Measurements from ENCODE around the gene RALGDS.
"Not testable (repeated sequence)": the region's sequence is repeated elsewhere in the genome, so short reads cannot be mapped to it uniquely, and the experiment has no call there.

The RALGDS gene

GRCh38 chr9:133074111-133074651 is 46.9 kb downstream of the RALGDS start:
- no peak overlapping the region for H3K4me3 ChIP-seq (ENCODE audit: low read depth, low read length)
- no peak for TF ChIP-seq MYC (IDR thresholded peaks at IDR 0.05; ENCODE audit: low read depth, low read length)
- TF ChIP-seq, protein P1, sequence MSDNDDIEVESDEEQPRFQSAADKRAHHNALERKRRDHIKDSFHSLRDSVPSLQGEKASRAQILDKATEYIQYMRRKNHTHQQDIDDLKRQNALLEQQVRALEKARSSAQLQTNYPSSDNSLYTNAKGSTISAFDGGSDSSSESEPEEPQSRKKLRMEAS (IDR thresholded peaks at IDR 0.05; ENCODE audit: low read depth, low read length) = no peak
- no peak for TF ChIP-seq CTCF (IDR thresholded peaks at IDR 0.05; ENCODE audit: low read depth, low read length)
- TF ChIP-seq POLR2A (IDR thresholded peaks at IDR 0.05; ENCODE audit: extremely low read depth, insufficient read length) = no peak
- DNase-seq (ENCODE audit: low read depth) = no peak

- DNase-seq (ENCODE audit: low read depth) = peak; percentile 65
- no peak for TF ChIP-seq POLR2A (IDR thresholded peaks at IDR 0.05; ENCODE audit: extremely low read depth, insufficient read length)
- TF ChIP-seq CTCF (IDR thresholded peaks at IDR 0.05; ENCODE audit: low read depth, low read length) = no peak
- TF ChIP-seq, protein P1 (IDR thresholded peaks at IDR 0.05; ENCODE audit: low read depth, low read length) = no peak
- no peak for TF ChIP-seq MYC (IDR thresholded peaks at IDR 0.05; ENCODE audit: low read depth, low read length)
- no peak overlapping the region for H3K4me3 ChIP-seq (ENCODE audit: low read depth, low read length)
Measured at GRCh38 chr9:133073086-133074014, 47.7 kb downstream of the RALGDS start.

- DNase-seq (ENCODE audit: low read depth); H3K4me3 ChIP-seq (ENCODE audit: low read depth, low read length): not testable (repeated sequence)
Measured at GRCh38 chr9:133072210-133072609, 48.8 kb downstream of the RALGDS start.

DNA sequence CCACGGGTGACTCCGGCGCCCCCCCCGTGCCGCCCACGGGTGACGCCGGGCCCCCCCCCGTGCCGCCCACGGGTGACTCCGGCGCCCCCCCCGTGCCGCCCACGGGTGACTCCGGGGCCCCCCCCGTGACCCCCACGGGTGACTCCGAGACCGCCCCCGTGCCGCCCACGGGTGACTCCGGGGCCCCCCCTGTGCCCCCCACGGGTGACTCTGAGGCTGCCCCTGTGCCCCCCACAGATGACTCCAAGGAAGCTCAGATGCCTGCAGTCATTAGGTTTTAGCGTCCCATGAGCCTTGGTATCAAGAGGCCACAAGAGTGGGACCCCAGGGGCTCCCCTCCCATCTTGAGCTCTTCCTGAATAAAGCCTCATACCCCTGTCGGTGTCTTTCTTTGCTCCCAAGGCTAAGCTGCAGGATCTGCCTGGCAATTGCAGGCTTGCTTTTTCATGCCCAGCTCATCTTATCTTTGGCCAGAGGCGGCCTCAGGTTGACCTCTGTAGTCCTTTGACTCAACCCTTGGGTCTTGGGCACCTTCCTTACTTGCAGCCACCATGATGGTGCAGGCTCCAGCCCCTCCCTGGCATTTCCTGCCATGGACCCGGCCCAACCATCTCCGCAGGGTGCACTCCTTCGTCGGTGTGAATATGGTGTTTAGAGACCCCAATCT is 49.4 kb downstream of the RALGDS start:
- no peak overlapping the region for H3K4me3 ChIP-seq (ENCODE audit: low read depth, low read length)
- no peak for TF ChIP-seq CTCF (IDR thresholded peaks at IDR 0.05; ENCODE audit: low read depth, low read length)
- no peak for TF ChIP-seq MYC (IDR thresholded peaks at IDR 0.05; ENCODE audit: low read depth, low read length)
- TF ChIP-seq POLR2A (IDR thresholded peaks at IDR 0.05; ENCODE audit: extremely low read depth, insufficient read length) = no peak
- TF ChIP-seq, protein P1 (IDR thresholded peaks at IDR 0.05; ENCODE audit: low read depth, low read length) = no peak
- no peak for DNase-seq (ENCODE audit: low read depth)

- DNase-seq (ENCODE audit: low read depth); H3K4me3 ChIP-seq (ENCODE audit: low read depth, low read length): not testable (repeated sequence)
Measured at GRCh38 chr9:133070985-133071384, 50.1 kb downstream of the RALGDS start.

DNA sequence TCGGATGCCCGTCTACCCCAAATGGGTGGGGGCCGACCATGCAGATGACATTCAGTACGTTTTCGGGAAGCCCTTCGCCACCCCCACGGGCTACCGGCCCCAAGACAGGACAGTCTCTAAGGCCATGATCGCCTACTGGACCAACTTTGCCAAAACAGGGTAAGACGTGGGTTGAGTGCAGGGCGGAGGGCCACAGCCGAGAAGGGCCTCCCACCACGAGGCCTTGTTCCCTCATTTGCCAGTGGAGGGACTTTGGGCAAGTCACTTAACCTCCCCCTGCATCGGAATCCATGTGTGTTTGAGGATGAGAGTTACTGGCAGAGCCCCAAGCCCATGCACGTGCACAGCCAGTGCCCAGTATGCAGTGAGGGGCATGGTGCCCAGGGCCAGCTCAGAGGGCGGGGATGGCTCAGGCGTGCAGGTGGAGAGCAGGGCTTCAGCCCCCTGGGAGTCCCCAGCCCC is 50.5 kb downstream of the RALGDS start:
- H3K4me3 ChIP-seq (ENCODE audit: low read depth, low read length); DNase-seq (ENCODE audit: low read depth): not testable (repeated sequence)

GRCh38 chr9:133068431-133068830 is 52.6 kb downstream of the RALGDS start:
- DNase-seq (ENCODE audit: low read depth); H3K4me3 ChIP-seq (ENCODE audit: low read depth, low read length): not testable (repeated sequence)

- no peak for DNase-seq (ENCODE audit: low read depth)
- TF ChIP-seq CTCF (IDR thresholded peaks at IDR 0.05; ENCODE audit: low read depth, low read length) = no peak
- TF ChIP-seq, protein P1 (IDR thresholded peaks at IDR 0.05; ENCODE audit: low read depth, low read length) = no peak
- TF ChIP-seq MYC (IDR thresholded peaks at IDR 0.05; ENCODE audit: low read depth, low read length) = no peak
- TF ChIP-seq POLR2A (IDR thresholded peaks at IDR 0.05; ENCODE audit: extremely low read depth, insufficient read length) = no peak
- no peak overlapping the region for H3K4me3 ChIP-seq (ENCODE audit: low read depth, low read length)
Measured at GRCh38 chr9:133067813-133068212, 53.2 kb downstream of the RALGDS start.

Measured in NB4 (cell line).